Dermis microvascular lymphatic vessel endothelial cell (primary cell): ENCODE measurements around the gene UQCRQ. TPM values are rescaled to one million over a fixed set of nuclear protein-coding genes. Genes with fewer than 3 reads are reported as not detected.

Experiments
- DNase-seq, 2 donors: peaks; one replicate each; pipeline versions ENCODE4 v3.0.0 to v3.0.0-alpha.2; 2010; ENCODE audit warnings: low read depth in 2 of 2
- total RNA-seq: library from RNA; depleted of rRNA; stranded (reverse); fragments of >200 nt; gene quantifications from 2 replicates; pipeline ENCODE4 v1.2.1, GENCODE V29; 2014

UQCRQ gene
- total RNA-seq, 1 donor from 2014 or later = 98.7 TPM

DNA sequence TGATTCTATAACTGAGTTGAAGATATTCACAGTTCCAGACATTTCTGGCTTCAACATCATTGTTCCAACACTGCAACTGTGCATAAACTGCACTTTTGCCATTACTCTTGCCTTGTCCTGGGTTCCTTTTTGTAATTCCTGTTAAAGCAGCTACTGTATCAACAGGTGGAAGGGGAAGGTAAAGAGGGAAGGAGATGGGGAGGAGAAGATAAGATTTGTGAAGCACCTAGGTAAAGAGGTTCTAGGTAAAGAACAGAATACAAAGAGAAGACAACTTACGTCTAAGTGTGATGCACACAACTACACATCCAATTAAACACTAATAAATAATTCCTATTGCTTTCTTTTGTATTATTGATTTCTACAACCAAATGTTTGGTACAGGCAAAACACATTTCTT lies 43.3 kb downstream of the UQCRQ start:
- DNase-seq = no peak

DNA sequence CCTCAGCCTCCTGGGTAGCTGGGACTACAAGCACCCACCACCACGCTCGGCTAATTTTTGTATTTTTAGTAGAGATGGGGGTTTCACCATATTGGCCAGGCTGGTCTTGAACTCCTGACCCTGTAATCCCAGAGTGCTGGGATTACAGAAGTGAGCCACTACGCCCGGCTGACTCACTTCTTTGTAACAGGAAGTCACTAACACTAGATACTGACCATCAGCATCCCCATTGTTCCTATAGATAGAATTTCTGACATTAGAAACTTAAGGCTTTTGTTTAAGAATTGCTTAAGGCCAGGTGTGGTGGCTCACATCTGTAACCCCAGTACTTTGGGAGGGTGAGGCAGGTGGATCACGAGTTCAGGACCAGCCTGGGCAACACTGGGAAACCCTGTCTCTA lies 49.2 kb downstream of the UQCRQ start:
- DNase-seq = peak in 1 of 2 donors; percentile 52

DNA sequence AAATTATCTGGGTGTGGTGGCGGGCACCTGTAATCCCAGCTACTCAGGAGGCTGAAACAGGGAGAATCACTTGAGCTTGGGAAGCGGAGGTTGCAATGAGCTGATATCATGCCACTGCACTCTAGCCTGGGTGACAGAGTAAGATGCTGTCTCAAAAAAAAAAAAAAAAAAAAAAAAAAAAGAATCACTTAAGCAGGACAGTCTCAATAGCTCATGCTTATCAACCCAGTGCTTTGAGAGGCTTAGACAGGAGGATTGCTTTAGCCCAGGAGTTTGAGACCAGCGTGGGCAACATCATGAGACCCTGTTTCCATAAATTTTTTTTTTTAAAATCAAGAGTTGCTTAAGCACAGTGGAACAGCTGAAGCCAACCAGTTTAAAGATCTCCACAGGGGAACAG lies 49.6 kb downstream of the UQCRQ start:
- no peak for DNase-seq

Other genes starting within 250 kb of the UQCRQ start
- not detected in 2 replicates for gene IL13, start 208.5 kb upstream of the UQCRQ start, total RNA-seq
- not detected in 2 replicates for gene IL4, start 192.7 kb upstream of the UQCRQ start, total RNA-seq
- 3.9 and 4.4 TPM in 2 replicates for gene KIF3A, start 129.1 kb upstream of the UQCRQ start, total RNA-seq
- under 0.01 TPM in 2 replicates for gene CCNI2, start 119.2 kb upstream of the UQCRQ start, total RNA-seq
- 36.3 and 43.4 TPM in 2 replicates for gene SEPTIN8, start 89.4 kb upstream of the UQCRQ start, total RNA-seq
- not detected in 2 replicates for gene SOWAHA, start 53.3 kb upstream of the UQCRQ start, total RNA-seq
- 1.5 and 4.3 TPM in 2 replicates for gene SHROOM1, start 36.0 kb upstream of the UQCRQ start, total RNA-seq
- under 0.01 TPM in 1 of 2 replicates, not detected in the other for gene GDF9, start 173 bp upstream of the UQCRQ start, total RNA-seq
- gene LEAP2, start 7.0 kb downstream of the UQCRQ start, total RNA-seq = 0.13 TPM in 2 replicates
- 19.4 and 26.4 TPM in 2 replicates for gene AFF4, start 97.0 kb downstream of the UQCRQ start, total RNA-seq
- 12.3 and 15.2 TPM in 2 replicates for gene ZCCHC10, start 159.9 kb downstream of the UQCRQ start, total RNA-seq
- 88.2 and 89.5 TPM in 2 replicates for gene HSPA4, start 185.4 kb downstream of the UQCRQ start, total RNA-seq